ELR (cell line): ENCODE measurements around the gene TNFRSF21.
"Not testable (repeated sequence)": the region's sequence is repeated elsewhere in the genome, so short reads cannot be mapped to it uniquely, and the experiment has no call there.

ENCODE experiments used
- DNase-seq: peaks from one replicate; pipeline ENCODE4 v3.0.0-alpha.2; 2015; ENCODE audit warnings: low read depth

TNFRSF21 gene

DNA sequence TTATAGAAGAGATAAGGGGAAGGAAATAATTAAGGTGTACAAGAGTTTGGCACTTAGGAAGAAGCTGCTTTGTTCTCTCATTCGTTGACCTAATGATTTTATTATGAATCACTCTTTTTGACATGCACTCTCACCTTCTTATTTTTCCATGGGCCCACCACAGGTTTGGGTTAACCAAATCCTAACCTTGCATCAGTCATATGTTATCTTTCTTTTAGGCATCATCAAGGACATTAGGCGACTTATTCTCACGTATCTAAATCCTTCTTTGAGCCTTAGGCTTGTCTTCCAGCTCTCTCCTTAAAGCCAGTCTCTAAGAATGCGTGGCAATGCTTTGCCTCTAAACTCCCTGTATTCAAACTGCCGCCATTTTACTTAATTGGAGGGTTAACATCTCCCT lies 58.3 kb downstream of the TNFRSF21 start:
- DNase-seq: no peak

DNA sequence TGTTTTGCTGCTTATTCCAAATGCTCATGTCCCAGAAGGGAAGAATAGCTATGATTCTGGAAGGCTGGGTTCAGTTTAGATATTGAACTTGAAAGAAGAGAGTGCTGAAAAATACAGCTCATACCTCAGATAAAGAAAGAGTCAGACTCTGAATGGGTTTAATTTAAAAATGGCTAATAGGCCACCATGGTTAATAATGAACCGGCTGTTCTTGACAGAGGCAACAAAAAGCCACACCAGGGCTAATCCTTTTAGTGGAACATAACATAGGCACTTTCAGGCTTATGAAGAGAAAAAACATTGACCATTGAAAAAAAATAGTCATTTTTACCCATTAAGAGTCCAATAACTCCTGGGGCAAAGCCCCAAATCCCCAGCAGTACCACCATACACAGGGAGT lies 59.4 kb downstream of the TNFRSF21 start:
- DNase-seq: no peak

DNA sequence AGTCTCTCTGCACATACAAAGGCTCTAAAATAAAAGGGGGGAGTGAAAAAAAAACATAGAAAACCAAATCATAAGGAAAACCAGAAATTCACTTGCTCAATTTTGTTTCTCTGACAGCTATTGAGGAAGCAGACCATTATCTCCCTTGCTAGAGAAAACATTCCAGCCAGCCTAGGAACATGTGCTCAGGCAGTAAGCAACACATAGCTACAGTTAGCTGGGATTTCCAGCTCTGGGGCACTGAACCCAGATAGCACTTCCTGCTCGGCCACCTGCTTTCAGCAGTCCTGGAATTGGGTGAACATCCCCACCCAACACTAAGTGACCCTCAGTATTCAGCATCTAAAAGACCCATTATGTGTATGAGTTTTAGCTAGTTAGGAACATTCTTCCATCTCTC lies 61.3 kb downstream of the TNFRSF21 start:
- DNase-seq: no peak

DNA sequence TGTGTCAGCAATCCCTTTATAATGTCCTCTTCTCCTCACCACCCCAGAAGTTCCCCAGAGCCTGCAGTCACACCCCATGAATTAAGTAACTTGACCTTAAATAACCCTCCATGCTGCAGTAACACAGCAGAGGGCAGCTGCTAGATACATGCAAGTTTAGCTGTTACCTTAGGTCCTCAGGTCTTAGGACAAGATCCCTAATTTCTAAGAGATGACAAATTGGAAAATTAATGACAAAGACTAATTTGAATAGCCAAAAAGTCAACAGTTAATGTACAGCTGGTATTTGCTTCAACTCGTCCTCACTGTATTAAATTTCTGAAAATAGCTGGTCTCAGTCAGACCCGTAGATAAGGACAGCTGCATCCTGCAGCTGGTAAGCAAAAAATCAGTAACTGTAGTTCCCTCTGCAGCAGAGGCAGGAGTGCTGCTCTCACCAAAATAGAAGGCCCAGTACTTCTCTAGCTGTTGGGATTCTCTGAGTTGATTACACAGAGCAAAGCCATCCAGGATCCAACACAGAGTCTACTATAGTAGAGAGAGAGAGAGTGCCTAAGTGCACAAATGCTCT lies 62.4 kb downstream of the TNFRSF21 start:
- no peak for DNase-seq

DNA sequence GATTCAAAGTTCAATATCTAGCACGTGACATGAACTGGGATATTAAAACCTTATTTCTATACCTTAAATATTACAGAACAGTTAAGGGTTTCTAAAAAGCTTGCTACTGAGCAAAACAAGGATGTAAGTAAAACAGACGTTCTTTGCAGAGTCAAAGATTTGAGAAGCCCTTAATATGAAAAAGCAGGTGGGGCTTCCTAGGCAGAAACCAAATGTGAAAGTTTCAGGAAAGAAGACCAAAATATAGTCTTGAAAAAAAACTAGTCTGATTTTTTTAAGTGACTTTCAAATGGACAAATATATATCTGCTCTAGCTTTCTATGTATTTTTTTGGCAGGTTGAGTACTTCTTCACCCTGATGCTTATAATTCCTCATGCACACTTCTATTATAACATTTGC lies 63.2 kb downstream of the TNFRSF21 start:
- no peak for DNase-seq

DNA sequence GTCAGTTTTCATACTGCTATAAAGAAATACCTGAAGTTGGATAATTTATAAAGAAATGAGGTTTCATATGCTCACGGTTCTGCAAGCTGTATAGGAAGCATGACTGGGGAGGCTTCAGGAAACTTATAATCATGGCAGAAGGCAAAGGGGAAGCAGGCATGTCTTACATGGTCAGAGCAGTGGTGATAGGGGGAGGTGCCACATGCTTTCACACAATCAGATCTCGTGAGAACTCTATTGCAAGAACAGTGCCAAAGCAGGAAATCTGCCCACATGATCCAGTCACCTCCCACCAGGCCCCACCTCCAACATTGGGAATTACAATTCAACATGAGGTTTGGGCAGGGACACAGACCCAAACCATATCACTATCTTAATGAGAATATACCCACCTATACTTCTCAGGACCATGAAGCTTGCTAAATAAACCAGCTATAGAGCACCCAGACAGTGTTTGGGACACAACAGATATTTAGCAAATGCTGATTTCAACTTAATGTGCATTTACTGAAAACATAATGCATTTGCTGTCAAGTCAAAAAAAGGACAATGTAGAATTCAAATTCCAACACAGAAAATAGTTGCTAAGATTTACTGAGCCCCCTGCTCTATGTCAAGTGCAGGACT lies 63.8 kb downstream of the TNFRSF21 start:
- no peak for DNase-seq

DNA sequence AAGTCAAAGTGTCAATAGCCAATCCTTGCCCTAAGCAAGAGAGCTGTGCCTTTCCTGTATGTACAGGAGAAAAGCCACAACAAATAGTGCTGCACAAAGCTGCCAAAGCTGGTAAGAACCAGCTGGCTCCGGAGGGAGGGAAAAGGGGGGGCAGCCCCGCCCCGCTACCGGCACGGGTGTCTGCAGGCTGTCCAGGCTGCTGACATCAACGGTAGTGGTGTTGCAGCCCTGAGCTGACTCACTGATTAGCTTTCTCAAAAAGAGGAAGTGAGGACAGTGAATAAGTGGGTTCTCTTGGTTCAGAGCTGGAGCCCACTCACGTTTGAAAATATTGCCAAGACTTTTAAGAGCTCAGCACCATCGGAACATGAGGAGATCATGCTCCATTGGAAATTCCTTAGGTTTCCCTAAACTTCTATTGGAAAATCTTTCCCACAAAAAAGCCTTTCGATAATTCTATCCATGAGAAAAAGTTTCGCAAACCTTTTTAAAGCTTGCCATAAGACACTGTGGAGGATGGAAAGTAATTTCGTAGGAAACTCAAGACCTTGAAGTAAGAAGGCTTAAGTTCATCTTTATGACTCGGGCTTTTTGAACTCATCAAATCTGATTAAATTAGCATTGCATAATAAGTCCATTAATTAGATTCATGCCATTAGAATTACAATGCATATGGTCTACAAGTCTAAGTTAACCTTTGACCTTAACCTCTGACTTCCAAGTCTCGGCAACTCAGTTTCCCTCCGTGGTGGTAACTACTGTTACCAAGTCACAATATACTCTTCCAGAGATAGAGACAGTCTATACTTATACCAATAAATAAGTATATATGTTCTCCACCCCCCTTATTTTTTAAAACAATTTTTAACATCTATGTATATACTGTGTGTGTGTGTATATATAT lies 67.0 kb downstream of the TNFRSF21 start:
- DNase-seq: peak; percentile 93

DNA sequence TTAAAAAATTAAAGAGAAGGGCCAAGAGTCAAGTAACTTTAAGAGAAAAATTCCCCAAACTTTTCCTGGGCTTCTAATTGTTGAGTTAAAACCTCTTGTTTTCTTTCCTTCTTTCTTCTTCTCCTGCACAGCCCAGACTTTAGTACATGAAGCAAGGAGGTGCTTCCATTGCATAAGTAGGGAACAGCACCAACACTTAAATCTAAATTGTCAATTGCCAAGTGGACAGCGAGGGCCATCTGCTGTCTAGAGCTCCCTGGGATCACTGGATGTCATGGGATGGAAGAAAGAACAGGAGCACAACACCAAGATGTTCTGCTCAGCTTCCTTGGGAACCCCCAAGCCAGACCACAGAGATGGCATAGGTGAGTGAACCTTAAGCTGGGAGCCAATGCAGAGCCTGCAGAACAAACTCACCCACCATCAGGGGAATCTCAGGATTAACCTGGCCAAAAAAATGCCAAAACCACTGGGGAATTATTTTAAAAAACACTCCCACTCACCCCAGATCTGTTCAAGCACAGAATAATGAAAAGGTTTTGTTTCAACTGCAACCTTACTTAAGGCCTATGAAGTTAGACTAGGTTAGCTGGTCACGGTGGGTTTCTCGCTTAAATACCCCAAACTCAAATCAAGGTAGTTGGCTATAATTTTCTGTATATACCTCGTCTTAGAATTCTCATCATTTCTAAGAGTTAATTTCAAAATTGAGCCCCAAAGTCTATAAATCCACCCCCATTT lies 67.8 kb downstream of the TNFRSF21 start:
- DNase-seq: no peak

DNA sequence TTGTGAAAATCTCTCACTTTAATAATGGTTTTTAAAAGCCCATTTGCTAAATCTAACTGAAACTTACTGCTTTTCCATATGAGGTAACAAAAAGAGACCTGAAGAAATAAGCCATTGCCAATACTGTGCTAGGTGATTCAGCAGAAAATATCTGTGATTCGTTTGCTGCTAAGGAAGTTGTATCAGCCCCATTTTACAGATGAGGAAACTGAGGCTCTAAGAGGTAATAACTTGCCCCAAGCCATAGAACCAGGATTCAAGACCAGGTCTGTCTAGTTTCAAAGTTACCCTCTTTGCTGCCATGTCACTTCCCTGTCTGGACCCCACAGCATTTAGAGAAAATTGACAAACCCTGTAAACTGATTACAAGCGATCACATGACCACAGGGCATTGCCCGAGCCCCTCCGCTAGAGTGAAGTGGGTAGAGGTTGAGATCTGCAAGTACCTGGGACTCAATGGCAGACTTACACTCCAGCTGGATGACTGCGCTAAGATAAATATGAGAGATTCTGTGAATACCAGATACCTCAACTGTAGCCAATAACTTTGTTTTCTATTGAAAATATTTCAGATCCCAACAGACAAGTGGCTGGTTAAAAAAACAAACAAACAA lies 69.3 kb downstream of the TNFRSF21 start:
- DNase-seq: no peak

DNA sequence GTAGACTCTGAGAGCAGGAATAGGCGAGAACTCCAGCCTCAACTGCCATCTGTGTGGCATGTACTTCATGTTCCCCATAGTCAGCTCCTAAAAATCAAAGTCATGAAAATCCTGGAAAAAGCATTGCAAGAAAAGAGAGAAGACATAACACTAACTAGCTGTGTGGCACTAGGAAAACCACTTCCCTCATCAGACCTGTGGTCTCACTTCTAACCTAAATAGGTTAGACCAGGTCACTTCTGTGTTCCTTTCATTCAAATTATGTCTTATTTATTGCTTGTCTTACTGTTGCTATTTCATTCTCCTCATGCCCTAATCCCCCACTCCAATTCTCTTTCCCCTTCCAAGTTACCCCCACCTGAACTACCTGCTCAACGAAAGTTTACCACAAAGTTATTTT lies 70.2 kb downstream of the TNFRSF21 start:
- no peak for DNase-seq

DNA sequence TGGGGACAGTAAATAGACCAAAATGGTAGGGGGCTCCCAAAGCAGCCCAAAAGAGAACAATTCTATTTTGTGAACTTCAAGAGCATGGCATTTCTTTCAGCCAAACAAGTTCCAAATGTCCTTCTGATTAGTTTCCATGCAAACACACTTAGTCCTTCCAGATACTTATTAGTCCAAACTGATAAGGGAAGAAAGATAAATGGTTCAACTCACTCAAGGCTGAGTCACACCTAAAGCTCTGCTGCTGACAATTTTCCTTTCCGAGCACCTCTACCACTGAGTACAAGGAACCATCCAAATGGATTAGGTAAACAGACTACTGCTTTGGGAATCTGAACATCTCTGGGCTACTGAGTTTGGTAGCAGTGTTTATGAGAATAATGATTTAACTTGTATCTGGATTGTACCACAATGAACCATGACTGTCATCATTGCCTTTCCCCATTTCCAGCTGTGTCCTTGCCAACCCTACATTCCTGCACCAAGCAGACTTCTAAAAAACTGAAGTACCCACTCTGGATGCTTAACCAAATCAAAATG lies 71.2 kb downstream of the TNFRSF21 start:
- no peak for DNase-seq

DNA sequence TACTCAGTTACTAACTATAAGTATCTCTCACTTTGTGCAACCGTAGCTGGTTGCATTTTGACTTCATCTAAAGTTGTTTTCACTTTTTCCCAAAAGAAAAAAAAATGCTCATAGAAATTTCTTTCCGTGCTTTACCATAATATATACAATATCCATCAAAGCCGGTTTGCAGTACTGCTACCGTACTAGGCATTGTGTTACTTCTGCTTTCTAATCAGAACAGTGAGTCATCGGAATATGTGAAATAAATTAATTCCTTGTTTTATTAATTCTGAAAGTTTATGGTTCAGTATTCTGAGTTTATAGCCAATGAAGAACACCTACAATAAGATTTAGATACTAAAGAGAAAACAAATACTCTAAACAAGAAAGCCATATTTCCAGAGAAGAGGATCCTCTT lies 72.5 kb downstream of the TNFRSF21 start:
- no peak for DNase-seq

DNA sequence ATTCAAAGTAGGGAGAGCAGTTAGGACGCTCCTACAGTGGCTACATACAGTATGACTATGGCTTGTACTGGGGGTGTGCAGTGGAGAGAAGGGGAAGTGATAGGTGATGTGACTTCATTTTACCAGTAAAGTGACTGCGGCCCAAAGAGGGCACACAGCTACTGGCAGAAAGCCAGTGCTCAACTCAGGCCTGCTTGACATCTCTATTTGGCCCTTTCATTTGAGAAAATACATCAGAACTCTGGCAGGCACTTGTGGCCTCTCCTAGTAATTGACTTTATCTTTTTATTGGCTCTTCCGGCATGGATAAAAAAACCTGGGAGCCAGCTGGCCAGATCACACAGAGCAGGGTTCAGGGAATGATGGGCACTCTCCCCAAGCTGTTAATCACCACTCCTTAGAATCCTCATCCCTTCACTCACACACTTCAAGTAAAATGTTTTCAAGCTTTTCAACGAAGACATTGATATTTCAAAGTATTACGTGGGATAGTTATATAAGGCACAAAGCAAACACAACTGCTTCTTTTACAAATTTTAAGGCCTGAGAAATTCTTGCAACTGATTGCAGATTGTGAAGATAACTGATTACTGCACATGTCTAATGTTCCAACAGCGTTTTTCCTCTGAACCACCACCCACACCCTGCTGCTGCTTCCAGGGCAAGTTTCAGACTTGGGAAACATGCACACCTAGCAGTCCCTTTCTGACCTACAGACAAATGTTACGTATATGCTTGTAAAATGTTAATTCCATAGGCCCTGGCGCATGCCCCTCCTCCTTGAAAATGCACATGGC lies 73.5 kb downstream of the TNFRSF21 start:
- no peak for DNase-seq

DNA sequence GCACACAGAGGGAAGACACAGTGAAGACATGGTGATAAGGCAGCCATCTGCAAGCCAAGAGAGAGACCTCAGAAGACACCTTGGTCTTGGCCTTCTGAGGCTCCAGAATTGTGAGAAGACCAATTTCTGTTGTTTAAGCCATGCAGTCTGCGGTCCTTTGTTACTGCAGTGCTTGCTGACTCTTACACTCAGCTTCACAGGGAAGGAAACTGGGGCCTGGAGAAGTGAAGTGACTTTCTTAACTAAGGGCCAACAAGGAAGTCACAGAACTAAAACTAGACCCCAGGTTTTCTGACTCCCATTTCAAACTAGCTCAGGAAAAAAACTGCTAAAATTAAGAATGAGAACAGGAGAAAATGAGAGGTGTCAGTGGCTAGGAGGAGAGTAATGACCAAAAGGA lies 74.3 kb downstream of the TNFRSF21 start:
- DNase-seq: no peak

DNA sequence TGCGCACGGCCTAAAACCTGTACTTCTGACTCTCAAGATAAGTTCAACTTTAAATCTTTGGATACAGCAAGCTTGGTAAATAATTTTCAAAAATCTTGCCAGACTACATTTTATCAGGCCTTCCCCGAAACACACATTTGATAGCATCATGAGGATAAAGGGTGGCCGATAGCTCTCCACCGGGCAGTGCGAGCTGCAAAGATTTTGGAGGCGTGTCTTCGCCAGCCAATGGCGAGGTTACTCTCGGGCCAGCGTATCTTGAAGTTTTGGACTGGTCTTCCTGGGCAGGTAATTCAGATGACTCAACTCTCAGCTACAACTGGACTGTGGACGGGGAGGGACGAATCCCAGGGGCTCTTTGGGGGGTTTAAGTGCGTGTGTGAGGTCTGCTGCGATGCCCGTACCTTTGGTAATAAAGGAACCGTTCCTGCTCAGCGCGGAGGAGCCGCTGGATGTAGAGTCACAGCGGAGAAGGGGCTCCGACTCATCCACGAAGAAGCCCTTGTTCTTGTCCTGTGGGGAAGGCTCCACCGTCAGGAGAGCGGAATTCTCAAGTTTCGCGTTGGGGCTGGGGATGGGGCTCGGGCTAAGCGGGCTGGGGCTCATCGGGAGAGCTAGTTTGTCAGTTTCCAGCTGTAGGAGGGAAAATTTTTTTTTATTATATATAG lies 75.3 kb downstream of the TNFRSF21 start:
- DNase-seq: no peak

DNA sequence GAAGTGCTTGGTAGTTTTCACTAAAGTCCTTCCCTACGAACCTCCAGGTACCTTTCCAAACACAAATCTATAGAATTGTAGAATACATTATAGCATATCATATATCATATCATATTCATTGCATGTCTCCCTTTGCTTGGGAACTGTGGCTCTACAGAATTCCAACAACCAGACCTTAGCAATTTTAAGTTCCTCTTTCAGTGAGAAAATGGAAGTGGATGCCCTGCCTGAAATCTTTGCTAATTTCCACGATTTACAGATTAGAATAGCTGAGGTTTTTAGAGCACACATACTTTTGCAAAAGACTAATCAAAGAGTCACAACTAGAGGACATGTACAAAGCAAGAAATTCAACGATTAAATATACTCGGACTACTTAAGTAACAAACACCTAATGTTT lies 78.6 kb downstream of the TNFRSF21 start:
- DNase-seq: no peak

DNA sequence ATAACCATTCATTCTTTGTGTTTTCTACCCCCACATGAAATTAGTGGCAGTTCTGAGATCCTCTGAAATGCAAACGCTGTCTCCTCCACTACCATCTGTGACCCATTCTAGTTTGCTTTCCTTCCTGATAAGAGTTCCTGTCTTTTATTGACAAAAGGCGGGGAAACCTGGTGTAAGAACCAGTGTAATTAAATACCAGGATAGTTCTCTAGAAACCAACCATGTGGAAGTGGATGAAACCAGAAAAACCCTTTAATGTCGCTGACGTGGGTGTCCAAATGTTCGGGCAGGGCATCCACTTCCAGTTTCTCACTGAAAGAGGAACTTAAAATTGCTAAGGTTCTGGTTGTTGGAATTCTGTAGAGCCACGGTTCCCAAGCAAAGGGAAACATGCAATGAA lies 79.1 kb downstream of the TNFRSF21 start:
- DNase-seq: no peak

DNA sequence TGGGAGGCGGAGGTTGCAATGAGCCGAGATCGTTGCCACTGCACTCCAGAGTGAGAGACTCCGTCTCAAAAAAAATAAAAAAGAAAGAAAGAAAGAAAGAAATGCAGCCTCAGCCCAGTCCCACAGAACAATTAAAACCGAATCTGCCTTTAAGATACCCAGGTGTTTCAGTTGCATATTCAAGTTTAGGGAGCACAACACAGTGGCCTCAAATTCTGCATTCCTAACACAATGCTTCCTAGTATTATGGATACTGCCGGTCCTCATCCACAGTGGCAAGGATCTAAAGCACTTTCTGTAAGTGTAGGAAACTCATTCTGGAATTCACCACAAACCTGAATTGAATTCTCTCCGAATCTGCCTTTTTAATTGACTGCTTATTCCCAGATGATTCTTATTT lies 80.5 kb downstream of the TNFRSF21 start:
- DNase-seq: no peak

DNA sequence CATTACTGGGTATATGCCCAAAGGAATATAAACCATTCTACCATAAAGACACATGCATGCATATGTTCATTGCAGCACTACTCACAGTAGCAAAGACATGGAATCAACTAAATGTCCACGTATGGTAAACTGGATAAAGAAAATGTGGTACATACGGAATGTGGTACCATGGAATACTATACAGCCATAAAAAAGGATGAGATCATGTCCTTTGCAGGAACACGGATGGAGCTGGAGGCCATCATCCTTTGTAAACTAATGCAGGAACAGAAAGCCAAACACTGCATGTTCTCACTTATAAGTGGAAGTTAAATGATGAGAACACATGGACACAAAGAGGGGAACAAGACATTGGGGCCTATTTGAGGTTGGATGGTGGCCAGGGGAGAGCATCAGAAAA lies 81.6 kb downstream of the TNFRSF21 start:
- not testable (repeated sequence) for DNase-seq

DNA sequence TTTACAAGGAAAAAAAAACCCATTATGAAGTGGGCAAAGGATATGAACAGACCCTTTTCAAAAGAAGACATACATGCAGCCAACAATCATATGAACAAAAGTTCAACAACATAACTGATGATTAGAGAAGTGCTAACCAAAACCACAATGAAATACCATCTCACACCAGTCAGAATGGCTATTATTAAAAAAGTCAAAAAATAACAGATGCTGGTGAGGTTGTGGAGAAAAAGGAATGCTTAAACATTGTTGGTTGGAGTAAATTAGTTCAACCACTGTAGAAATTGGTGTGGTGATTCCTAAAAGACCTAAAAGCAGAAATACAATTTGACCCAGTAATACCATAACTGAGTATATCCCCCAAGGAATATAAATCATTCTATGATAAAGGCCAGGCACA lies 86.5 kb downstream of the TNFRSF21 start:
- DNase-seq: not testable (repeated sequence)

DNA sequence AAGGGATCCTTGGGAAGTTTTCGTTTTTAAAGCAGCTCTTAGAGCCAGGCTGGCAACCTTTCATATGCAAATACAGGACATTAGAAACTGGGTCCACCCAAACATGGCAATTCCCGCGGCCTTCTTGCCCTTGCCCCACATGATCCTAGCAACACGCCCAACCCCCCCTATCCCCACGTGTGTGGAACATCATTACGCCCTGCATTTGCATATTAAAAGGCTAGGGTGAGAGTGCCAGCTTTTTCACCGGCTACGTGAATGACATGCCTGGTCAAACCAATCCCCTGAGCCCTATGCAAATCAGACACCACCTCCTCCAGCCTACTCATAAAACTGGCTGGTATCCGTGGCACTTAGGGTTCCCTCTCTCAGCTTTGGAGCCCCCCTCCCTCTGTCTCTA lies 88.1 kb downstream of the TNFRSF21 start:
- no peak for DNase-seq
